Dermis microvascular lymphatic vessel endothelial cell (primary cell): ENCODE results near the gene NFE2L1. TPM values are rescaled to one million over a fixed set of nuclear protein-coding genes. Genes with fewer than 3 reads are reported as not detected.
A peak's percentile ranks its signal among the peaks of the same experiment; 100 is the strongest.

Experiments used
- DNase-seq, 2 donors: peaks; one replicate each; pipeline versions ENCODE4 v3.0.0 to v3.0.0-alpha.2; 2010; ENCODE audit warnings: low read depth in 2 of 2
- total RNA-seq: library from RNA; depleted of rRNA; stranded (reverse); fragments of >200 nt; gene quantifications from 2 replicates; pipeline ENCODE4 v1.2.1, GENCODE V29; 2014

NFE2L1 gene
- total RNA-seq, 1 donor from 2014 or later: 69.3 TPM

- peak; percentile 53 to 91 for DNase-seq
Observed at GRCh38 chr17:48107137-48108055, 59.2 kb downstream of the NFE2L1 start, which contains the start of gene SNX11. SNX11 (plus strand) TSS chr17:48107766; CDS start chr17:48112044, 4,278 bp downstream.

- DNase-seq: no peak
Observed at GRCh38 chr17:48110761-48111160, 62.6 kb downstream of the NFE2L1 start.

Other genes starting within 250 kb of the NFE2L1 start
- 4.6 and 6.3 TPM in 2 replicates for gene OSBPL7, start 226.6 kb upstream of the NFE2L1 start, total RNA-seq
- 16.3 and 23.6 TPM in 2 replicates for gene MRPL10, start 216.8 kb upstream of the NFE2L1 start, total RNA-seq
- under 0.01 TPM in 2 replicates for gene LRRC46, start 216.7 kb upstream of the NFE2L1 start, total RNA-seq
- gene SCRN2, start 207.1 kb upstream of the NFE2L1 start, total RNA-seq: 24.1 and 33.3 TPM in 2 replicates
- gene SP6, start 197.2 kb upstream of the NFE2L1 start, total RNA-seq: 1.8 and 2.3 TPM in 2 replicates
- gene SP2, start 152.1 kb upstream of the NFE2L1 start, total RNA-seq: 0.77 and 2.9 TPM in 2 replicates
- gene PNPO, start 106.8 kb upstream of the NFE2L1 start, total RNA-seq: 18.9 and 27.1 TPM in 2 replicates
- not detected in 2 replicates for gene PRR15L, start 90.5 kb upstream of the NFE2L1 start, total RNA-seq
- gene CDK5RAP3, start 77.2 kb upstream of the NFE2L1 start, total RNA-seq: 47.8 and 62.8 TPM in 2 replicates
- gene COPZ2, start 10.6 kb upstream of the NFE2L1 start, total RNA-seq: 5.5 and 9.5 TPM in 2 replicates
- 36.5 and 43.4 TPM in 2 replicates for gene CBX1, start 53.1 kb downstream of the NFE2L1 start, total RNA-seq
- gene SNX11, start 59.4 kb downstream of the NFE2L1 start, total RNA-seq: 11.0 and 13.3 TPM in 2 replicates